Effector memory CD4-positive, alpha-beta T cell (primary cell): ENCODE data around the gene UBE3B.

Source experiments
- DNase-seq, 3 donors: peaks; one replicate each; pipeline ENCODE4 v3.0.0-alpha.2; 2020
- H3K27ac ChIP-seq: 2 replicates; pipeline ENCODE4 v1.7.0; 2013; ENCODE audit warnings: mild to moderate bottlenecking, low read length, moderate library complexity; ENCODE audit not compliant: insufficient read depth, poor library complexity, severe bottlenecking
- H3K27me3 ChIP-seq: replicated peaks from 2 replicates; pipeline ENCODE4 v1.7.0; 2013; ENCODE audit warnings: mild to moderate bottlenecking, low read length; ENCODE audit not compliant: insufficient read depth, control insufficient read depth, poor library complexity, severe bottlenecking
- H3K36me3 ChIP-seq: 2 replicates; pipeline ENCODE4 v1.7.0; 2013; ENCODE audit warnings: mild to moderate bottlenecking, low read length, moderate library complexity; ENCODE audit not compliant: control insufficient read depth, insufficient read depth
- H3K4me1 ChIP-seq: 2 replicates; pipeline ENCODE4 v1.7.0; 2013; ENCODE audit warnings: low read length, mild to moderate bottlenecking; ENCODE audit not compliant: control insufficient read depth, insufficient read depth, poor library complexity, severe bottlenecking
- H3K4me3 ChIP-seq: 2 replicates; pipeline ENCODE4 v1.7.0; 2013; ENCODE audit warnings: low read length, low read depth, mild to moderate bottlenecking; ENCODE audit not compliant: insufficient read depth, poor library complexity, severe bottlenecking
- H3K9me3 ChIP-seq: 2 replicates; pipeline ENCODE4 v1.7.0; 2013; ENCODE audit warnings: mild to moderate bottlenecking, low read length, moderate library complexity; ENCODE audit not compliant: control insufficient read depth

UBE3B gene

DNA sequence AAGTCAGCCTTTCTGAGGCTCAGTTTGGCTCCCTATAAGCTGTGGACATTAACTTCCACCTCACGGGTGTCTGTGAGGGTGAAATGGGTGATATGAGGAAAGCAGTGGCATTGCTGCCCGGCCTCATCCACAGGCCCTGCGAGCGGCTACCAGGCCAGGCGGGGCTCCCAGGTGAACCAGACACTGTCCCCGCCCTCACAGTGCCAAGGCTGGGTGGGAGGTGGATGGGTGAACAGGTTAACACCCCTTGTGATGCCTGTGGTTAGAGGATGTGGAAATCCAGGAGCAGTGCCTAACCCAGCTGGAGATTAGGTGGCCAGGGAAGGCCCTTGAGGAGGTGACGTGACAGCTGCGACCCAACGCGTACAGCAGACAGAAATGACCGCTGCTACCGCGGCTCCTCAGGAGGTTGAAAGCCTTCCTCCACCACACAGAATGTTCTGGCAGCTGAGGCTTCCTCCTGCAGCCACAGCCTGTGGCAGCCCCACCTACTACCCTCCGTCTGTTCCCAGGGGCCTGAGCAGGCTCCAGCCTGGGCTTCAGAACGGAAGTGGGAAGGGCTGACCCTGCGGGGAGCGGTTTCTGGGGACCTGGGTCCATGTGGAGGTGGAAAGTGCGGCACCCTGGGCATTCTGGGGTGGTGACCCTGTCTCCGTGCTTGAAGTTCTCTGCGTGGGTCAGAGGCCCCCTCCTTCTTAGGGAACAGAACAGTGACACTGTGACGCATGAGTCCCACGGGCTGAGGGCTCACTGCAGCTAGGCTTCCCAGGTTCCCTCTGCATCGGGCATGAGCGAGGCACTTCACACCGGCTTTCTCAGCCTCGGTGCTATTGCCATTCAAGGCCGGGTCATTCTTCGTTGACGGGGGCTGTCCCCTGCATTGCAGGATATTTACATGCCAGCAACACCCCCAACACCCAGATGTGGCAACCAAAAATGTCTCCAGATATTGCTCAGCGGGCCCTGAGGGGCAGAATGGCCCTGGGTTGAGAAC is 86.2 kb downstream of the UBE3B start:
- no peaks in the 10 kb centered on the region for H3K4me1 ChIP-seq
- DNase-seq: no peak
- no peak overlapping the region for H3K27ac ChIP-seq
- no peaks in the 10 kb centered on the region for H3K27me3 ChIP-seq
- no peak overlapping the region for H3K4me3 ChIP-seq
- no peaks in the 10 kb centered on the region for H3K9me3 ChIP-seq
- peaks cover 21% of the 10 kb centered on the region for H3K36me3 ChIP-seq

DNA sequence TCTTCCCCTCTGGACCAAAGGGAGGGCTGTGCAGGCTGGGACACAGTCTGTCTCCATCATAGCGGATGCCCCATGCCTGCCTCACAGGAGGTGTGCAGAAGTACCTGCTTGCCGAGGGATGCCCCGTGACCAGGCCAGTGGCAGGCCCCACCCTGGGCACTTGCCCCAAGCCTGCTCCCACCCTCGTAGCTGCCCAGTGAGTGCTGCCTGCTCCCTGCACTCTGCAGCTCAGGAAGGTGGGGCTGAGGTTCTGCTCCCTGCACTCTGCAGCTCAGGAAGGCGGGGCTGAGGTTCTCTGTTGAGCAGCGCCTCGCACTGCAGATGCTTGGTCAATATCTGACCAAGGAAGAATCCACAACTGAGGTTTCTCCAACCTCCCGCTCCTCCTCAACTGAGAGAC is 89.0 kb downstream of the UBE3B start:
- no peak overlapping the region for H3K27ac ChIP-seq
- DNase-seq: no peak
- no peaks in the 10 kb centered on the region for H3K9me3 ChIP-seq
- no peaks in the 10 kb centered on the region for H3K4me1 ChIP-seq
- H3K27me3 ChIP-seq: no peaks in the 10 kb centered on the region
- H3K4me3 ChIP-seq: no peak overlapping the region
- peaks cover 21% of the 10 kb centered on the region for H3K36me3 ChIP-seq

DNA sequence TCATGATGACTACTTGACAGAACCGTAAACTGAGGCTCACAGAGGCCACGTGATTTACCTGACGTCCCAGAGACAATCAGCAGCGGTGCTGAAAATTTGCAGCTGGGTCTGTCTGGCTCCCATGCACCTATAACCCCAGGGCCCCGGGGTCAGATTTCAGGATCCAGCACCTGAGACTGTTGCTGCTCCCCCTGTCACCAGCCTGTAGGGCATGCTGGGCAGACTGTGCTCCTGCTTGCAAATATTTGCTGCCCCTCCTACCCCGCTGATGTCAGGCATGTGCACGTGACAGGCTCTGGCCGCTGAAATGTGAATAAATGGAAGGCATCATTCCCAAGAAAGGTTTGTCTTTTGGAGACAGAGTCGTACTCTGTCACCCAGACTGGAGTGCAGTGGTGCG is 89.9 kb downstream of the UBE3B start:
- H3K36me3 ChIP-seq: peaks cover 21% of the 10 kb centered on the region
- no peak for DNase-seq

DNA sequence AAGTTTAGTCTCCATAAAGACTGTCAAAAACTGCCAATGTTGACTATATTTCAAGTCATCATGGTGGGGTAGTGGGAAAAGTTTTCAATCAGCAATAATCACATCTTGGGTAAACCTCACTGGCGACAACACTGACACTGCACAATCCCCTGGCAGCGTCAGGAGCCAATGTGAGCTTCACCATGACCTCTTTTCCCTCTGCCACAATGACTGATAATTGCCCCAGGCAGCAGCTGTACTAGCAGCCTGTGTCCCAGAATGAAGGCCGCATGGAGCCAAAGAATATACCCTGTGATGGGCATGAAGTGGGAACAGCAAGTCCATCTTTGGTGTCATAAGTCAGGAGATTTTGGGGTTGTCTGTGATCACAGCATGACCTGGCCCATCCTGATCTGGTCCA is 90.5 kb downstream of the UBE3B start:
- H3K27ac ChIP-seq: no peak overlapping the region
- H3K9me3 ChIP-seq: no peaks in the 10 kb centered on the region
- no peak for DNase-seq
- no peaks in the 10 kb centered on the region for H3K27me3 ChIP-seq
- H3K36me3 ChIP-seq: peaks cover 21% of the 10 kb centered on the region
- no peaks in the 10 kb centered on the region for H3K4me1 ChIP-seq
- H3K4me3 ChIP-seq: no peak overlapping the region

More for the DNA sequence above, 89.9 kb downstream of the UBE3B start:
- Histone ChIP-seq H3K27me3 (no peaks in the 10 kb centered on the region), H3K27ac (no peak overlapping the region), H3K4me3 (no peak overlapping the region), H3K9me3 (no peaks in the 10 kb centered on the region), H3K4me1 (no peaks in the 10 kb centered on the region)

DNA sequence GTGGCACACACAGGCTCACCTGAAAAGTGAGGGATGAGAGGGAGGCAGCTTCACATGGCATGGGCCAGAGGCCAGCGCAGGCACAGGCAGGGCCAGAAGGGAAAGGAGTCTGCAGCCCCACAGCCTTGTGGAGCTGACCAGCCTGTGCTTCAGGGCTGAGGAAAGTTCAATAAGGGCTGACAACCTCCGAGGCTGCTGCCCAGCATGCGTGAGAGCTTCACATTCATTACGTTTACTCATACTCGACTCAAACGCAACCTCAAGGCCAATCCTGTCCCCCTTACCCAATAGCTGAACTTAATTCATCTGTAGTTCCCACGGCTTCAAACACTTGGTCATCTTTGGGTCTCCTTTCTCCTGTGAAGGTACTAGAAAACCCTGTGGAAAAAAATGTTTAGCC is 91.1 kb downstream of the UBE3B start:
- Histone ChIP-seq H3K27ac (no peak overlapping the region), H3K36me3 (peaks cover 21% of the 10 kb centered on the region), H3K4me1 (no peaks in the 10 kb centered on the region), H3K4me3 (no peak overlapping the region), H3K9me3 (no peaks in the 10 kb centered on the region), H3K27me3 (no peaks in the 10 kb centered on the region)
- no peak for DNase-seq

DNA sequence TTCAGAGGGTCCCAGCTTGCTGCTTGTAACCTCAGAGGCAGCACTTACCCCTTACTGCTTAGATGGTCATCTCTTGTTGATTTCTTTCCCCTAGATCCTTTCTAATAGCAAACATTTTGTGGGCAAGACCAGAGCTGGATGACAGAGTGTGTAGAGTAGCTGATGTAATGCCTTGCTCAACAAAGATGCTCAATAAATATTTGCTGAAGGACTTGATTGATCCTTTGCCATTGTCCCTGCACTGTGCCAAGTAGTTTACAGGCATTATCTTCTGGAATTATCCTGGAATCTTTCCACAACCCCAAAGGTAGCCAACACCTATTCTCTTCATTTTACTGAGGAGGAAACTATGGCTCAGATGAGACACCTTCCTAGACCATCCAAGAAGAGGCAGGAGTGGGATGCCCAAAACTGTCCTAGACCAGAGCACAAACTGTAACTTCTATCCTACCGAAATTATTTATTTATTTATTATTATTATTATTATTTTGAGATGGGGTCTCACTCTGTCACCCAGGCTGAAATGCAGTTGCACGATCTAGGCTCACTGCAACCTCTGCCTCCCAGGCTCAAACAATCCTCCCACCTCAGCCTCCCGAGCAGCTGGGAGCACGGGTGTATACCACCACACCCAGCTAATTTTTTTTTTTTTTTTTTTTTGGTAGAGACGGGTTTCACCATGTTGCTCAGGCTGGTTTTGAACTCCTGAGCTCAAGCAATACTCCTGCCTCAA is 94.5 kb downstream of the UBE3B start:
- H3K27me3 ChIP-seq: no peaks in the 10 kb centered on the region
- H3K9me3 ChIP-seq: no peaks in the 10 kb centered on the region
- no peak overlapping the region for H3K27ac ChIP-seq
- H3K36me3 ChIP-seq: peaks cover 11% of the 10 kb centered on the region
- H3K4me1 ChIP-seq: peaks cover 7% of the 10 kb centered on the region
- H3K4me3 ChIP-seq: no peak overlapping the region
- DNase-seq: no peak

DNA sequence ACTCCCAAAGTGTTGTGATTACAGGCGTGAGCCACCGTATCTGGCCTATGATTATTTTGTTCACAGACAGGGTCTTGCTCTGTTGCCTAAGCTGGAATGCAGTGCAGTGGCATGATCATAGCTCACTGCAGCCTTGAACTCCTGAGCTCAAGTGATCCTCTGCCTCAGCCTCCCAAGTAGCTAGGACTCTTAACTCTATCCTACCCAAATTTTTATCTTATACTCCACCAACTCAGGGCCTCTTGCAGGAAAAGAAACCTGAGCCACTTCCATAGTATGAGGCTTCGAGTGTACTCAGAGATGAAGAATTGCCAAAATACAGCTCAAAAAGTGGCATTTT is 95.0 kb downstream of the UBE3B start:
- no peaks in the 10 kb centered on the region for H3K27me3 ChIP-seq
- no peak overlapping the region for H3K4me3 ChIP-seq
- H3K9me3 ChIP-seq: no peaks in the 10 kb centered on the region
- H3K4me1 ChIP-seq: peaks cover 7% of the 10 kb centered on the region
- H3K27ac ChIP-seq: peak overlapping the region; percentile 84
- no peak for DNase-seq
- peaks cover 14% of the 10 kb centered on the region for H3K36me3 ChIP-seq

DNA sequence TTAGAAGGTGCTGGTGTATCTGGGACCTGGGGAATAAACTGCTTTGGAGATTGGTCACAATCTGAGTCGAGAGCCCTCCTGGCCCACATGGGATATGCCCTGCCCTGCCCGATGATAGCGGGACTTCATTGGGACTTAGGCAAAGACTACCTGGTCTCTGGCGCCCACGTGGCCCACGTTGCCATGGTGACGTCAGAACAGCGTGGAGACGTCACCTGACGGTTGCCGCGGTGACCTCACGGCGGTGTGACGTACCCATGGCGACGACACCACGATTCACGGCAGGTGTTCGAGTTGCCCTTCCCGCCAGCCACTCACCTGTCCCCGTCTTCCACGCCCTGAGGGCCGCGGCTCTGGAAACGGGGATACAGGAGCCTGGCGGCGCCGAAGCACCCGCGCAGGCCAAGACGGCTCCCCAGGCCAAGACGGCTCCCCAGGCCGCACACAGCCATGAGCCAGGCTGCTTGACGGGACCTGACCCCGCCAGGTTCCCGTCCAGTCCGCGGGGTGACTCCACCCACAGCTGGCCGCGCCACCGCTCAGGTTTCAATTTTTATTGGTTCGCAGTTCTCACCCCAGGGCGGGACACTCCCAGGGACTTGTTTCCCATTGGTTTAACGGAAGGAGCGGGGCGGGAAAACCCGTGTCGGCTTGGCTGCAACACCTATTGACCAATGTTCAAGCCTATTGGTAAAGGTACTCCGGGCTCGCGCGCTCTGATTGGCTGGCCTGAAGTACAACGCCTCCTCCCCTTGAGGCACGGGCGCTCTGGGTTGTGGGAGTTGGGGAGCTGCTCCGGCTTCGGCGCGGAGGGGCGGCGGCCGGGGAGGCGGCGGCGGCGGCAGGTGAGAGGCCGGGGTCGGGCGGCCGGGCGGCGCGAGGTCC is 95.8 kb downstream of the UBE3B start, which contains the start of the genes MMAB and MVK:
Gene MMAB (minus strand): TSS at position 476 of the 885 bp plus-strand sequence. CDS start 24 bp downstream, at position 452.
Gene MVK (plus strand): TSS at position 766 of the 885 bp plus-strand sequence. CDS start 1,029 bp downstream, outside the sequence.
- H3K27me3 ChIP-seq: no peaks in the 10 kb centered on the region
- H3K4me1 ChIP-seq: peaks cover 7% of the 10 kb centered on the region
- H3K4me3 ChIP-seq: peak within 1 kb of the TSS; percentile 56
- DNase-seq: peak; percentile 97 to 99 (median 99)
- H3K27ac ChIP-seq: peak within 1 kb of the TSS; percentile 84
- peaks cover 13% of the 10 kb centered on the region for H3K36me3 ChIP-seq
- H3K9me3 ChIP-seq: no peaks in the 10 kb centered on the region

DNA sequence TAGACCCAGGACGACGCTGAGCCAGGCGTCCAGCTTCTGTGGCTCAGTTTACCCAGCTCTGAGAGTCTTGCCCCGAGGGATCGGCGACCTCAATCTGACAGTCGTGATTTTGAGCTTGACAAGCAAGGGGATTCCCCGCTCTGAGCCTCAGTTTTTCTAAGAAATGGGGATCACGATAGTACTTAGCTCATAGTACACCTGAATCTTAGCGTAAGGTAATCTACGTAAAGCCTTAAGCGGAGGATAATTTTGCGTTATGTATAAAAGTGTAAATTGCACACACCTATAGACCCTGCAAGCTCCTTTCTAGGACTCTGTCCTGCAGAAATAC is 96.4 kb downstream of the UBE3B start:
- H3K9me3 ChIP-seq: no peaks in the 10 kb centered on the region
- H3K4me1 ChIP-seq: peaks cover 7% of the 10 kb centered on the region
- peaks cover 16% of the 10 kb centered on the region for H3K36me3 ChIP-seq
- no peak for DNase-seq
- H3K4me3 ChIP-seq: peak overlapping the region; percentile 48
- H3K27me3 ChIP-seq: no peaks in the 10 kb centered on the region
- H3K27ac ChIP-seq: peak overlapping the region; percentile 84
